B cell (primary cell): ENCODE measurements around the gene DGAT2L6. TPM values are rescaled to one million over a fixed set of nuclear protein-coding genes. Genes with fewer than 3 reads are reported as not detected.

Experiments used
- ATAC-seq: fragments of 200-7000 bp; cut with Tn5 transposase; one replicate; pipeline ENCODE4 v1.10.0; 2021; ENCODE audit warnings: low read depth, mild to moderate bottlenecking, moderate number of reproducible peaks, moderate library complexity
- CTCF ChIA-PET: fragments of 350-600 bp; sonication (Branson Sonifier 250); formaldehyde crosslinking; loops from one replicate; lab custom pipeline; 2021; ENCODE audit warnings: antibody characterized with exemption, inconsistent platforms; lab: Charles Lee
- POLR2A ChIA-PET: fragments of 350-600 bp; sonication (Branson Sonifier 250); formaldehyde crosslinking; loops from one replicate; lab custom pipeline; 2021; ENCODE audit warnings: antibody characterized with exemption; lab: Charles Lee
- DNase-seq: peaks from one replicate; pipeline ENCODE4 v3.0.0; 2013
- H2AFZ ChIP-seq: 2 replicates; pipeline ENCODE4 v1.6.1; 2012; ENCODE audit warnings: mild to moderate bottlenecking, low read depth, low read length; ENCODE audit not compliant: insufficient read depth, poor library complexity, severe bottlenecking
- H3K27ac ChIP-seq, 2 donors: 1 replicate in 1 of 2; 2 replicates in 1 of 2; pipeline ENCODE4 v1.5.1; 2012 to 2013; ENCODE audit warnings: low read length in 2 of 2, mild to moderate bottlenecking in 2 of 2, moderate library complexity in 1 of 2
- H3K27me3 ChIP-seq, 4 experiments: fragments of 200-600 bp in 1 of 4; sonication (generic) in 1 of 4; replicated peaks in 1 of 4; 1 replicate in 2 of 4; 2 replicates in 2 of 4; pipeline versions ENCODE4 v1.6.1 to v1.7.0; 2013 to 2016; ENCODE audit warnings: low read length in 3 of 4, mild to moderate bottlenecking in 2 of 4, mixed read lengths in 1 of 4, moderate library complexity in 1 of 4; ENCODE audit not compliant: insufficient read depth in 4 of 4, control insufficient read depth in 3 of 4; ENCODE audit errors: control extremely low read depth in 1 of 4
- H3K36me3 ChIP-seq, 2 experiments: replicated peaks in 1 of 2; 1 replicate in 1 of 2; 2 replicates in 1 of 2; pipeline versions ENCODE4 v1.6.1 to v1.7.1; 2013; ENCODE audit warnings: low read length in 1 of 2; ENCODE audit not compliant: insufficient read depth in 2 of 2, control insufficient read depth in 1 of 2; ENCODE audit errors: control extremely low read depth in 1 of 2, extremely low read depth in 1 of 2
- H3K4me1 ChIP-seq, 2 donors: fragments of 200-600 bp in 1 of 2; sonication (generic) in 1 of 2; 1 replicate in 1 of 2; 2 replicates in 1 of 2; pipeline versions ENCODE4 v1.5.1 to v1.6.1; 2013 to 2017; ENCODE audit warnings: low read length in 2 of 2; ENCODE audit not compliant: control insufficient read depth in 2 of 2, insufficient read depth in 2 of 2
- H3K4me2 ChIP-seq: replicated peaks from 2 replicates; pipeline ENCODE3; 2012; ENCODE audit warnings: mild to moderate bottlenecking, low read depth, low read length; ENCODE audit not compliant: poor library complexity, severe bottlenecking
- H3K4me3 ChIP-seq, 5 experiments: fragments of 200-600 bp in 1 of 5; sonication (generic) in 1 of 5; 1 replicate in 3 of 5; 2 replicates in 2 of 5; pipeline versions ENCODE4 v1.5.1 to v1.7.0; 2011 to 2016; ENCODE audit warnings: low read length in 4 of 5, mild to moderate bottlenecking in 4 of 5, low read depth in 2 of 5, control low read depth in 1 of 5, moderate library complexity in 1 of 5; ENCODE audit not compliant: insufficient read depth in 1 of 5; ENCODE audit errors: control extremely low read depth in 1 of 5, extremely low read depth in 1 of 5
- H3K79me2 ChIP-seq: fragments of 200-600 bp; sonication (generic); one replicate; pipeline ENCODE4 v1.6.0; 2016; ENCODE audit warnings: low read length; ENCODE audit not compliant: control insufficient read depth, insufficient read depth
- H3K9ac ChIP-seq: fragments of 200-600 bp; sonication (generic); 2 replicates; pipeline ENCODE4 v1.6.1; 2017; ENCODE audit warnings: mild to moderate bottlenecking, low read length, moderate library complexity
- H3K9me3 ChIP-seq, 3 donors: one replicate each; pipeline versions ENCODE4 v1.6.1 to v1.7.1; 2013; ENCODE audit warnings: low read length in 2 of 3; ENCODE audit not compliant: control insufficient read depth in 2 of 3, insufficient read depth in 1 of 3; ENCODE audit errors: control extremely low read depth in 1 of 3
- H4K20me1 ChIP-seq: 2 replicates; pipeline ENCODE4 v1.6.0; 2012; ENCODE audit warnings: mild to moderate bottlenecking, low read length; ENCODE audit not compliant: insufficient read depth, control insufficient read depth, poor library complexity, severe bottlenecking
- H3K27ac Mint-ChIP-seq: one replicate; pipeline ENCODE4 v1.8.0; 2021; ENCODE audit warnings: mixed read lengths
- H3K27me3 Mint-ChIP-seq: one replicate; pipeline ENCODE4 v1.8.0; 2021; ENCODE audit warnings: mixed read lengths
- H3K4me1 Mint-ChIP-seq: one replicate; pipeline ENCODE4 v1.8.0; 2021; ENCODE audit warnings: mixed read lengths
- H3K4me3 Mint-ChIP-seq: one replicate; pipeline ENCODE4 v1.8.0; 2021; ENCODE audit warnings: mixed read lengths
- H3K9me3 Mint-ChIP-seq: one replicate; pipeline ENCODE4 v1.8.0; 2022; ENCODE audit warnings: mixed read lengths; ENCODE audit not compliant: insufficient read depth
- CTCF ChIP-seq: fragments of 200-600 bp; IDR thresholded peaks from one replicate; pipeline ENCODE4 v1.8.0; 2022; ENCODE audit warnings: antibody characterized with exemption, mild to moderate bottlenecking
- EZH2 ChIP-seq: IDR thresholded peaks from 2 replicates; pipeline ENCODE4 v1.6.1; 2012; ENCODE audit warnings: borderline replicate concordance, low read depth, mild to moderate bottlenecking, moderate library complexity, low read length; ENCODE audit not compliant: insufficient read depth, poor library complexity, severe bottlenecking
- WGBS: methylation state at CpG from one replicate; pipeline ENCODE4 v1.1.5; 2013; ENCODE audit warnings: missing lambda C conversion rate; ENCODE audit not compliant: insufficient coverage; 5-methylcytosine and 5-hydroxymethylcytosine counted together
- intact Hi-C: fragments of 100-400 bp; cut with micrococcal nuclease; formaldehyde crosslinking; loops from one replicate; pipeline ENCODE4 v1.10.0; 2022
- polyA plus RNA-seq: library from polyadenylated mRNA; depleted of rRNA; stranded (reverse); fragments of >200 nt; gene quantifications from 2 replicates; pipeline ENCODE4 v1.2.3, GENCODE V29; 2012
- total RNA-seq, 2 donors: library from RNA; stranded (reverse); fragments of 120-200 nt in 1 of 2; gene quantifications; 1 replicate in 1 of 2; 2 replicates in 1 of 2; pipeline versions ENCODE4 v1.2.3 to v1.2.4, GENCODE V29; 2013 to 2022

The DGAT2L6 gene
- total and polyA plus RNA-seq, 2 donors (not counting 1 experiment from before 2014, with no cell fraction given): not detected

GRCh38 chrX:70171624-70172023 is 5.7 kb upstream of the DGAT2L6 start:
- intact Hi-C loops: no loop called here
- Histone ChIP-seq H3K4me3 (no peak overlapping the region), H3K79me2 (no peaks in the 10 kb centered on the region), H3K4me1 (peaks cover 0 to under 1% of the 10 kb centered on the region in 2 donors), H3K9me3 (no peaks in the 10 kb centered on the region), H3K27ac (no peak overlapping the region), H3K27me3 (no peaks in the 10 kb centered on the region), H4K20me1 (no peaks in the 10 kb centered on the region), H3K9ac (no peak overlapping the region), H2AFZ (no peak overlapping the region), H3K36me3 (no peaks in the 10 kb centered on the region), H3K4me2 (no peak overlapping the region)
- no peak for DNase-seq
- H3K27ac Mint-ChIP-seq: no peak overlapping the region
- no peak overlapping the region for H3K4me3 Mint-ChIP-seq
- no peaks in the 10 kb centered on the region for H3K4me1 Mint-ChIP-seq
- H3K27me3 Mint-ChIP-seq: no peaks in the 10 kb centered on the region
- no peak for ATAC-seq
- ChIA-PET CTCF (no interaction called here), POLR2A (no interaction called here)
- TF ChIP-seq EZH2 (no peak), CTCF (no peak)
- H3K9me3 Mint-ChIP-seq: no peaks in the 10 kb centered on the region
- WGBS: 50% methylated on average over 1 of the region's 2 CpGs

GRCh38 chrX:70172221-70172620 is 5.1 kb upstream of the DGAT2L6 start:
- H3K9me3 ChIP-seq: no peaks in the 10 kb centered on the region
- H2AFZ ChIP-seq: no peak overlapping the region
- POLR2A ChIA-PET: no interaction called here
- DNase-seq (no peak), ATAC-seq (no peak)
- H3K4me2 ChIP-seq: no peak overlapping the region
- no peak overlapping the region for H3K27ac ChIP-seq
- H3K4me3 Mint-ChIP-seq: no peak overlapping the region
- no peak overlapping the region for H3K27ac Mint-ChIP-seq
- no peaks in the 10 kb centered on the region for H3K36me3 ChIP-seq
- no peaks in the 10 kb centered on the region for H3K27me3 Mint-ChIP-seq
- TF ChIP-seq EZH2: no peak
- TF ChIP-seq CTCF: no peak
- no CpG with 5 or more reads among the region's 3 CpGs for WGBS
- H3K4me1 ChIP-seq: peaks cover 0 to 4% of the 10 kb centered on the region in 2 donors
- CTCF ChIA-PET: no interaction called here
- no peaks in the 10 kb centered on the region for H3K9me3 Mint-ChIP-seq
- H3K4me3 ChIP-seq: no peak overlapping the region
- no peaks in the 10 kb centered on the region for H3K27me3 ChIP-seq
- H4K20me1 ChIP-seq: no peaks in the 10 kb centered on the region
- intact Hi-C loops: no loop called here
- H3K4me1 Mint-ChIP-seq: peaks cover 6% of the 10 kb centered on the region
- no peak overlapping the region for H3K9ac ChIP-seq
- H3K79me2 ChIP-seq: no peaks in the 10 kb centered on the region
